Fibroblast of mammary gland (primary cell): Measurements from ENCODE around the gene HSPG2.

Experiments
- DNase-seq: peaks from one replicate; pipeline ENCODE4 v3.0.0-alpha.2; 2010; ENCODE audit warnings: low read depth
- H3K4me3 ChIP-seq: 2 replicates; pipeline ENCODE4 v1.5.1; 2011; ENCODE audit warnings: low read depth, mild to moderate bottlenecking, low read length, moderate library complexity; ENCODE audit not compliant: control insufficient read depth
- CTCF ChIP-seq: conservative IDR thresholded peaks from 2 replicates; pipeline ENCODE4 v1.5.1; 2011; ENCODE audit warnings: low read depth, low read length, inconsistent platforms; ENCODE audit not compliant: control insufficient read depth, insufficient read depth

The HSPG2 gene

GRCh38 chr1:21870611-21871010 is 66.5 kb downstream of the HSPG2 start:
- no peak overlapping the region for H3K4me3 ChIP-seq
- DNase-seq, result no peak
- no peak for TF ChIP-seq CTCF

GRCh38 chr1:21869620-21870121 is 67.4 kb downstream of the HSPG2 start:
- DNase-seq, result peak; percentile 85
- no peak overlapping the region for H3K4me3 ChIP-seq
- no peak for TF ChIP-seq CTCF

GRCh38 chr1:21868941-21869454 is 68.1 kb downstream of the HSPG2 start:
- TF ChIP-seq CTCF, result no peak
- no peak for DNase-seq

DNA sequence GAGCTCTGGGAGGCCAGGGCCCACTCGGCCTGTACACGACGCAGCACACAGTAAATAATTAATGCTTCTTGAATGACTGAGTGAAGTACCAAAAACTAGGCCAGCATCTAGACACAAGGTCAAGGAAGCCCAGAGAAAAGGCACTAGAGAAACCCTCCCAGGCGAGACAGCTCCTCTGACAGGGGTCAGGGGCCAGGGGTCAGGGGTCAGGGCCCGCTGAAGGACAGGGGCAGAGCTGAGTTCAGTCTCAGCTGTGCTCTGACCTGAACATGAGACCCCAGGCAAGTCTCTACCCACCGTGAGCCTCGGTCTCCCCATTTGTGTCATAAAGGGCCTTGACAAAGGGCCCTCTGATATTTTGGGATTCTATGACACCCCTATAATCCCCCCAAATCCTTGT is 68.6 kb downstream of the HSPG2 start:
- no peak overlapping the region for H3K4me3 ChIP-seq
- TF ChIP-seq CTCF, result no peak
- DNase-seq, result no peak

More at GRCh38 chr1:21868941-21869454, 68.1 kb downstream of the HSPG2 start:
- H3K4me3 ChIP-seq, result no peak overlapping the region

DNA sequence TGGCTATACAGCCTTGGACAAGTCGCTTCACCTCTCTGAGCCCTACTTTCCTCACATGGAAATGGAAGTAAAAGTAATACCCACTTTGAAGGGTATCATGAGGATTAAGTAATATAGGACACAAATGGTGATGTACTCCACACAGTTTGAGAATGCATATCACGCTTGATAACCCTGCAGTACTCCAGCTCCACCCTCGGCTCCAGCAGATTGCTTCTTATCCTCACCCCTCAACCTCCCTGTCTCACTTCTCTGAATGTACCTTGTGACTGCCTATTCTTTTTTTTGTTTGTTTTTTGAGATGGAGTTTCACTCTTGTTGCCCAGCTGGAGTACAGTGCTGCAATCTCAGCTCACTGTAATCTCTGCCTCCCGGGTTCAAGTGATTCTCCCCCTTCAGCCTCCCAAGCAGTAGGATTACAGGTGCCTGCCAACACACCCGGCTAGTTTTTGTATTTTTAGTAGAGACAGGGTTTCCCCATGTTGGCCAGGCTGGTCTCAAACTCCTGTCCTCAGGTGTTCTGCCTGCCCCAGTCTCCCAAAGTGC is 69.6 kb downstream of the HSPG2 start:
- no peak for DNase-seq
- no peak for TF ChIP-seq CTCF
- no peak overlapping the region for H3K4me3 ChIP-seq

GRCh38 chr1:21866707-21867043 is 70.4 kb downstream of the HSPG2 start:
- no peak for DNase-seq
- H3K4me3 ChIP-seq, result no peak overlapping the region
- no peak for TF ChIP-seq CTCF
